ENCODE results near the gene SLCO2B1.
A peak's percentile ranks its signal among the peaks of the same experiment; 100 is the strongest.

The SLCO2B1 gene

DNA sequence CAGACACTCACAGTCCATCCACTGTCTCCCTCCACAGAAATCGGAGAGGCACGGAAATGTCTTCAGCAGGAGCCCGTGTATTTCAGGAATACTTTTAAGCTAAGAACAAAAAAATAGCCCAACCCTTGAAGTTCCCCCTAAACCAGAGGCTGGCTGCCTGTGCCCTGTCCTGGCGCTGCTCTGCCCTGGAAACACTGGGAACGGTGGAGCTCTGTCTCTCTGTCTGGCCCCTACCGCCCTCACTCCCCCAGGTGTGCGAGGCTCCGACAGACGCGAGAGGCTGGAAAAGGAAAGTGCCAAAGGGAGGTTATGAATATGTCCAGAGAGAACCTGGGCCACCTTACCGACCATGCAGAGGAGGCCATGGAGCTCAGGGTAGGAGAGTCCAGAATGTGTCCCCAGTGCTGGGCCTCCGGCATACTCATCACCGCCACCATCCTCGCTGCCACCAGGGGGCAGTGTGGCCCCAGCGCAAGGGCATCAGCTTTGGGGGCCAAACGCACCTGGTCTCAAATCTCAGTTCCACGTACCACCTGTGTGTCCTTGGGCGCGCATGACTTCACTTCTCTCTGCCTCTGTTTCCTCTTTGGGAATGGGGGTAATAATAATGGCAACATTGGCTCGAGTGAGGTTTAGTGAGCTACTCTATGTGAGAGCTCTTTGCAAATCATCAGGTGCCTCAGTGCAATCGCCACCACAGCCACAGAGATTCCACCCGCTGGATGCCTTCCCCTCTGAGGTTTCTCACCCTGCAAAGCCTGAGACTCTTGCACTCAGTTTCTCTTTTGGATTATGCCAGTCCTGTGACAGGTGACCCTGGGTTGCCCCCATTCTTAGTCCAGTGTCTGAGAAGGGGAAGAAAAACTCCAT lies 10.4 kb upstream of the SLCO2B1 start:
- no peaks in the 10 kb centered on the region for H3K27me3 ChIP-seq (ENCODE audit: insufficient read depth, poor library complexity, severe bottlenecking)
- no peak for DNase-seq (ENCODE audit: low spot score)
- no peaks in the 10 kb centered on the region for H3K36me3 ChIP-seq (ENCODE audit: low read depth)
- ATAC-seq (ENCODE audit: low read depth): peak; percentile 40; the same call in 1 of the 3 replicates
- no peak overlapping the region for H3K4me3 ChIP-seq (ENCODE audit: severe bottlenecking)
- H3K4me1 ChIP-seq (ENCODE audit: insufficient read depth, poor library complexity, severe bottlenecking): peaks cover 10% of the 10 kb centered on the region
- H3K27ac ChIP-seq (ENCODE audit: poor library complexity, severe bottlenecking): no peak overlapping the region
- TF ChIP-seq, protein P1, sequence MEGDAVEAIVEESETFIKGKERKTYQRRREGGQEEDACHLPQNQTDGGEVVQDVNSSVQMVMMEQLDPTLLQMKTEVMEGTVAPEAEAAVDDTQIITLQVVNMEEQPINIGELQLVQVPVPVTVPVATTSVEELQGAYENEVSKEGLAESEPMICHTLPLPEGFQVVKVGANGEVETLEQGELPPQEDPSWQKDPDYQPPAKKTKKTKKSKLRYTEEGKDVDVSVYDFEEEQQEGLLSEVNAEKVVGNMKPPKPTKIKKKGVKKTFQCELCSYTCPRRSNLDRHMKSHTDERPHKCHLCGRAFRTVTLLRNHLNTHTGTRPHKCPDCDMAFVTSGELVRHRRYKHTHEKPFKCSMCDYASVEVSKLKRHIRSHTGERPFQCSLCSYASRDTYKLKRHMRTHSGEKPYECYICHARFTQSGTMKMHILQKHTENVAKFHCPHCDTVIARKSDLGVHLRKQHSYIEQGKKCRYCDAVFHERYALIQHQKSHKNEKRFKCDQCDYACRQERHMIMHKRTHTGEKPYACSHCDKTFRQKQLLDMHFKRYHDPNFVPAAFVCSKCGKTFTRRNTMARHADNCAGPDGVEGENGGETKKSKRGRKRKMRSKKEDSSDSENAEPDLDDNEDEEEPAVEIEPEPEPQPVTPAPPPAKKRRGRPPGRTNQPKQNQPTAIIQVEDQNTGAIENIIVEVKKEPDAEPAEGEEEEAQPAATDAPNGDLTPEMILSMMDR (IDR thresholded peaks at IDR 0.05; ENCODE audit: poor library complexity, severe bottlenecking): peak; percentile 87
- no peaks in the 10 kb centered on the region for H3K9me3 ChIP-seq (ENCODE audit: severe bottlenecking)

DNA sequence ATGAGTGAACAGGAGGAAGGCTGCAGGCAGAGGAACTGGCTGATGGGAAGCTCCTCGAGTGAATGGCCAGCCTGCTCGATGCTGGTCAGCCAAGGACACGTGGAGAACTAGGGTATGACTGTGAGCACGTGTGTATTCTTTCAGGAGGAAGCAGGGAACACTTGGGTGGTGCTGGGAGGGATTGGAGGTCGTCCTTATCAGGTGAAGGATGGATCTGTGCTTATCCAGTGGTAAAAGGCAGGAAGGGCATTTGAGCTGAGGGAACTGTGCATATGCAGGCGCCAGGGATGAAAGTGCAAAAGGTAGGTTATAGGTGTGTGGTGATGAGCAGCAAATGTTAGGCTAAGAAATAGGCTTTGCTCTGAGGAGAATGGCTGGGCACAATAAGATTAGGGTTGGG lies 9.7 kb upstream of the SLCO2B1 start:
- DNase-seq (ENCODE audit: low spot score): no peak
- Histone ChIP-seq H3K27me3 (ENCODE audit: insufficient read depth, poor library complexity, severe bottlenecking) (no peaks in the 10 kb centered on the region), H3K27ac (ENCODE audit: poor library complexity, severe bottlenecking) (no peak overlapping the region), H3K4me3 (ENCODE audit: severe bottlenecking) (no peak overlapping the region), H3K9me3 (ENCODE audit: severe bottlenecking) (no peaks in the 10 kb centered on the region), H3K36me3 (ENCODE audit: low read depth) (no peaks in the 10 kb centered on the region), H3K4me1 (ENCODE audit: insufficient read depth, poor library complexity, severe bottlenecking) (peaks cover 10% of the 10 kb centered on the region)
- TF ChIP-seq, protein P1 (IDR thresholded peaks at IDR 0.05; ENCODE audit: poor library complexity, severe bottlenecking): no peak
- ATAC-seq (ENCODE audit: low read depth): no peak

DNA sequence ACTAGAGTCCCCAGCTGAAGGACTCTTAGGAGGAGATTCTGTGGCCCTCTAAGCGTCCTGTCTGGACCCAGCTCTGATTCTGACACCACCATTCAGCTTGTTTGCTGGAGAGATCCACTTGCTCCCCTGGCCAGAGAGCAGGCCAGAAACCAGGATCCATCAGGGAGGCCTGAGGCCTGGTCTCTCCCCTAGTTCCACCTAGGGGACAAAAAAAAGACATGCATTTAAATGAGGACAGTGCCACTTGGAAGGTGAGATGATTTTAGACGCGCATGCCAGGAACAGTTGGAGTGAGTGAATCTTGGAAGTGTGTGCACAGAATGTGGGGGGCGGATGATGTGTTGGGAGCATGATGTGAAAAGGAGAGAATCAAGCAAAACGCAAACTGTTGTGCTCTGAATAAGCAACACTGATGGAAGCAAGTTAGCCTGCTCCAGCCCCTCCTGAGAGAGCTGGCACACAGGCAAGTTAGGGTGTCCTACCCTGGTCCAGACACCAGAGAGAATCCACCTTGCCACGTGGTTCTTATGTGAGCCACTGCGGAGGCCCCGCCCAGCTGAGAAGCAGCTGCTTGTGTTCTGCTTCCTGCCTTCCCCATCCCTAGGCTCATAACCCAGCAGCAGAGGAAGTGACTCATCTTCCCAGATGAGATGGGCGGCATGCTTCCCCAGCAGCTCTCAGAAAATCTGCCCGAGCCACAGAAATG lies 8.0 kb upstream of the SLCO2B1 start:
- H3K36me3 ChIP-seq (ENCODE audit: low read depth): no peaks in the 10 kb centered on the region
- peak; percentile 99 for ATAC-seq (ENCODE audit: low read depth)

DNA sequence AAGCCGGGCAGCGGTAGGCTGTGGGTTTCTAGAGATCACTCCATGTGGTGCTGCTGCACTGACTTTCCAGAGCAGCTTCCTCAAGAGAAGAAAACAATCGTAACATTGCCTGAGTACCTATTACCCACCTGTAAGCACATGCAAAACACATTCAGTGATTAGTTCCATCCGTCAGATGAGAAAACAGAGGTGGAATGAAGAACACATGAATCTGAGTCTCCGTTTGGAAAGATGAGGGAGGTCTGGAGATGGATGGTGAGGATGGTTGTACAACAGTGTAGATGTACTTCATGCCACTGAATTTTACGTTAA lies 7.5 kb upstream of the SLCO2B1 start:
- Histone ChIP-seq H3K4me1 (ENCODE audit: insufficient read depth, poor library complexity, severe bottlenecking) (peaks cover 10% of the 10 kb centered on the region), H3K27ac (ENCODE audit: poor library complexity, severe bottlenecking) (peak overlapping the region; percentile 40), H3K27me3 (ENCODE audit: insufficient read depth, poor library complexity, severe bottlenecking) (no peaks in the 10 kb centered on the region), H3K9me3 (ENCODE audit: severe bottlenecking) (no peaks in the 10 kb centered on the region), H3K4me3 (ENCODE audit: severe bottlenecking) (no peak overlapping the region), H3K36me3 (ENCODE audit: low read depth) (no peaks in the 10 kb centered on the region)
- TF ChIP-seq, protein P1 (IDR thresholded peaks at IDR 0.05; ENCODE audit: poor library complexity, severe bottlenecking): no peak
- ATAC-seq (ENCODE audit: low read depth): no peak
- DNase-seq (ENCODE audit: low spot score): no peak

More for the DNA sequence above, 8.0 kb upstream of the SLCO2B1 start:
- Histone ChIP-seq H3K9me3 (ENCODE audit: severe bottlenecking) (no peaks in the 10 kb centered on the region), H3K27ac (ENCODE audit: poor library complexity, severe bottlenecking) (peak overlapping the region; percentile 40), H3K4me1 (ENCODE audit: insufficient read depth, poor library complexity, severe bottlenecking) (peaks cover 10% of the 10 kb centered on the region), H3K27me3 (ENCODE audit: insufficient read depth, poor library complexity, severe bottlenecking) (no peaks in the 10 kb centered on the region), H3K4me3 (ENCODE audit: severe bottlenecking) (no peak overlapping the region)
- TF ChIP-seq, protein P1 (IDR thresholded peaks at IDR 0.05; ENCODE audit: poor library complexity, severe bottlenecking): no peak
- peak; percentile 85 for DNase-seq (ENCODE audit: low spot score)

DNA sequence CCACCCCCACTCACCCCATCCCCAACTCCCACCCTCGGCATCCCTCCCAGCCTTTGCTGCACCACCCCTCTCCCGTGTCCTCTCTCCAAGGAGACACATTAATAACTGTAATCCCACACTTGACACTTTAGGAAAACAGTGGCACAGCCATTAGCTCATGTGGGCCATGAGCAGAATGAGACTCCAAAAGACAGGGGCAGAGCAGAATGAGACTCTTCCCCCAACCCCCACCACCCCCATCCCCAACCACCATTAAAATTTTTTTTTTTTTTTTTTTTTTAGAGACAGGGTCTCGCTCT lies 6.2 kb upstream of the SLCO2B1 start:
- H3K36me3 ChIP-seq (ENCODE audit: low read depth): no peaks in the 10 kb centered on the region
- ATAC-seq (ENCODE audit: low read depth): no peak
- no peaks in the 10 kb centered on the region for H3K27me3 ChIP-seq (ENCODE audit: insufficient read depth, poor library complexity, severe bottlenecking)
- TF ChIP-seq, protein P1 (IDR thresholded peaks at IDR 0.05; ENCODE audit: poor library complexity, severe bottlenecking): no peak
- no peak overlapping the region for H3K27ac ChIP-seq (ENCODE audit: poor library complexity, severe bottlenecking)
- no peaks in the 10 kb centered on the region for H3K9me3 ChIP-seq (ENCODE audit: severe bottlenecking)
- H3K4me3 ChIP-seq (ENCODE audit: severe bottlenecking): no peak overlapping the region
- no peak for DNase-seq (ENCODE audit: low spot score)
- peaks cover 10% of the 10 kb centered on the region for H3K4me1 ChIP-seq (ENCODE audit: insufficient read depth, poor library complexity, severe bottlenecking)
